ENCODE results near the gene SIGLEC1.

- no peak for TF ChIP-seq POLR2A (IDR thresholded peaks at IDR 0.05; ENCODE audit: low read length)
- TF ChIP-seq GATA1 (IDR thresholded peaks at IDR 0.05; ENCODE audit: low read depth, low read length), result no peak
Measured at GRCh38 chr20:3710703-3711483, 1.5 kb downstream of the SIGLEC1 start.
